ENCODE results near the gene GPRIN3.
"Not testable (repeated sequence)": the region's sequence is repeated elsewhere in the genome, so short reads cannot be mapped to it uniquely, and the experiment has no call there.

Gene GPRIN3

DNA sequence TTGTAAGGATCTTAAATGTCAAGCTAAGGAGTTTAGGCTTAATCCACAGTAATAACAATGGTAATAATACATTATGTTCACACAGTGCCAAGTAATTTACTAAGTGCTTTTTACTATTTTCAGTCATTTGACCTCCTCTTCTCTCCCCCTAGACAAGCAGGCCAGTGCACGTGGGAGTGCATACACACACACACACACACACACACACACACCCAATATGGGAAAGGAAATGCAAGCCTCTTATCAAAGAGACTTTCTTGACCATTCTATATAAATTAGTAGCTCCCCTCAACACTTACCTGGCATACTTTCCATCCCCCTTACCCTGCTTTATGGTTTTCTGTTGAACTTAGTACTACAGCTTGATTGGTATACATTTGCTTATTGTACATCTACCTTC is 3.8 kb upstream of the GPRIN3 start:
- no peak for DNase-seq

GRCh38 chr4:89309154-89309553 is 1.6 kb upstream of the GPRIN3 start:
- DNase-seq = not testable (repeated sequence)

GRCh38 chr4:89308161-89308500 is 531 bp upstream of the GPRIN3 start:
- DNase-seq = no peak

DNA sequence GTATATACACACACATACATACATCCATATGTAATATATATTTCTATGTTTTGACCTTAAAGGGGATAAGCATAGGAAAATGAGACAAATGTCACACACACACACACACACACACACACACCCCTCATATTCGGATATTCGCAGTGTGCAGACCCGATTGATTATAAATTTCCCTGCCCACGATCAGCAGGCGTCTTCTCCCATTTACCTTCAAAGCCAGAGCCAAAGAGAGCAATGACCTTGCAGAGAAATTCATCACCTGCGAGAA is 488 bp downstream of the GPRIN3 start:
- DNase-seq = no peak

DNA sequence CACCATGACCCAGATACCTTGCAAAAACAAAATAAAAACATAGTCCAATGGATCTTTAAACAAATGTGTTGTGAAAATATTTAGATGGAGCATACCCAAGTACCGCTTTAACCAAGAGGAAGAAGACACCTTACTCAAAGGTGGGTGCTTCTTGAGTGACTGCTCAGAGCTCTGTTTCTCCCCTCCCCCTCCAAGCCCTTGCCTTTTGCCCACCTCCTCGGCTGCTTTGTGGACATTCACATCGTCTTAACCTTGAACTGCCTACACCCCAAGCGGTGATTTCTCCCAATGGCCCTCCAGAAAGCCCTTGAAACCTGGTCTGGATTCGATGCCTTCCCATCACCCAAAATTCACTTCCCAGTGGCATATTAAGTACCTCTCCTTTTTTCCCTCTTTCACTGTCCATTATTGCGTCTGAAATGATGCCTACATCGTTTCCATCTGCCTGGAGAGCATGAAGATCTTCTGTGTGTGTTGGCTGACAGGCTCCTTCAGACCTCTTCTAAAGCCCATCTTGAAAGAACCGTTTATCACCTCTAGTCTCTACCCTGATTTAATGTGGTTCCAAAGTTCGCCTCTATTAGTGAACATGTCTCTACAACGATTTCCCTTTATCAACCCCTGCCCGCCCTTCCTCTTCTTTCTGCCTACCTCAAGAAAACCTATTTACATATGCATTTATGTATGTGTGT is 968 bp downstream of the GPRIN3 start:
- peak; percentile 52 for DNase-seq

- peak; percentile 80 for DNase-seq
Observed at GRCh38 chr4:89305712-89306437, 1.7 kb downstream of the GPRIN3 start.

DNA sequence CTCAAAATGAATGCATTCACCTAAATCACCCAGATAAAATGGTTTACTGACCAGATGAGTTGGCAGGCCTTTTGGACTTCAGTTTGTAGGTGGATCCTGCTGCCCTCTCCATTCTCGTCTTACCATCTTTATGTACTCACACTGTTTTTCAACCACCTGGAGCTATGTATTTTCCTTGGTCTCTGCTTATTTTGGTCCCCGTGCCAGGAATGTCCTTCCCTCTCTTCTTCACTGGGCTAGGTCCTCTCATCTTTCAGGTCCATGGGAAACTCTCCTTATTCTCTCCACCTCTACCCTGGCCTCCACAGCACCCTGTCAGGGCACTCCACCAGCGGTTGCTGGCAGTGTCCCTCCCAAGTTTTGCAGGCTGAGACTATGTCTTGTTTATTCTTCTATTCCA is 2.6 kb downstream of the GPRIN3 start:
- DNase-seq = no peak

DNA sequence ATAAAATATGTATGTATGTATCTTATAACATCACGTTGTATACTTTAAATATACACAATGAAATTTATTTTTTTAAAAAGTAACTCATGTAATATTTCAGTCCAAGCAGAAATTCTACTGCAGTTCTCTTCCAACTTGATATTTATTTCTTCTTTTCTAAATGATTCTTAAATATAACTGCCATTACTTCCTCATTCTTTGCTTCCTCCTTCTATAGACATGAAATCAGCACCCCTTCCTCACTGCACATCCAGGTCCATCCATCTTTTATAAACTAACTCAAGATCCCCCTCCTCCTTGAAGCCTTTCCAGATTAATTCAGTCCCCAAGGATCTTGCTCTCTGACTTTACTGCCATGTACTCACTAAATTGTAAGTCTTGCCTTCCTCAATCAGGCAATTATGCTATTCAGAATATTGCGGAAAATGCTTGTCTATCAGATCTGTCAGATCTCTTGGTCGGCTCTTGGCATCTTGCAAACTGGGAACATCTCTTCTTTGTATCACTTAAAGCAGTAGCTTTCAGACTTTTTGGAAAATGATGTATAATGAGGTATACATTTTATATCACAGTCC is 3.7 kb downstream of the GPRIN3 start:
- no peak for DNase-seq

GRCh38 chr4:89303177-89303576 is 4.4 kb downstream of the GPRIN3 start:
- DNase-seq = peak; percentile 89

- DNase-seq = no peak
Observed at GRCh38 chr4:89301902-89302301, 5.7 kb downstream of the GPRIN3 start.

- DNase-seq = no peak
Observed at GRCh38 chr4:89301003-89301402, 6.6 kb downstream of the GPRIN3 start.

DNA sequence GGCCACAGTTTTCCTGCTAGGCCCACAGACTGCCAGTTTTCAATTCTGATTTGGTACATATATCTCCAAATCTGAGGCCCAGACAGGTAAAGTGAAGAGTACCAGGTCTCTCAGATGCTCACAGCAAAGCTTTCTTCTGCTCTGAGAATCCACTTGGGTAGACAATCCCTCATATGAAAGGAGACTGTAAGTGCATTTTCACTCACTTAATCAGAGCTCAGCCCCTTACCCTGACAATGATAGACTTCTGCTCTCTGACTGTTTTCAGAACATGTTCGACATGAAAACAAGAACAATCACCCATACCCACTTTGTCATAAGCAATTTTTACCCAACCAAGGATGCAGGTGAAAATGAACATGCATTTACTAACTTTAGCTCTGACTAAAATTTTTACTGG is 7.1 kb downstream of the GPRIN3 start:
- DNase-seq = peak; percentile 55

- no peak for DNase-seq
Observed at GRCh38 chr4:89300060-89300459, 7.5 kb downstream of the GPRIN3 start.

DNA sequence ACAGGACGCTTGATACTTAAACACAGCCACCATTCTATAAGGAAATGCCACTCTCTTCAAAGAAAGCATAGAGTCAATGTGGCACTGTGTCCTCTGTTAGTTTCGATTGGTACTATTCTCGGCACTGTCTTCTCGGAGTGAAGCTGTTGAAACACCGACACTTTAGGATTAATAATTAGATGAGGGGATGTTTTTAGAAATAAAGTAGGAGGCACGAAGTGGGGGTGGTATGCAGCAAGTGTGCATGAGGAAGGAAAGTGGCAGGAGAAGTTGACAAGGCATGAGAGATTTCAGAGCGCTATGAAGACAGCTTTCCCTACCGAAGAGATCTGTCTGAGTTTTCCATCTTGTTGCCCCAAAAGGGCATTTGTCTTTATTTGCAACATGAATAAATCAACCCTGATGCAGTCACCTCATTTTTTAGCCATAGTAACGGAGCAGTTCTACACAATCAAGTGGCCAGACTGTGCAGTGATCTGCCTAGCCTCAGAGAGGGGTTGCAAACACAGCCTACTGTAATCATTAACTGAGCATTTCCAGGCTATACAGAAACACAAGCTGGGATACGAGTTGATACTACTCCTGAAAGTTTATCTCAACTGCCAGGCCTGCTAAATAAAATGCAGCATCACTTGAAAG is 8.3 kb downstream of the GPRIN3 start:
- peak; percentile 64 for DNase-seq

DNA sequence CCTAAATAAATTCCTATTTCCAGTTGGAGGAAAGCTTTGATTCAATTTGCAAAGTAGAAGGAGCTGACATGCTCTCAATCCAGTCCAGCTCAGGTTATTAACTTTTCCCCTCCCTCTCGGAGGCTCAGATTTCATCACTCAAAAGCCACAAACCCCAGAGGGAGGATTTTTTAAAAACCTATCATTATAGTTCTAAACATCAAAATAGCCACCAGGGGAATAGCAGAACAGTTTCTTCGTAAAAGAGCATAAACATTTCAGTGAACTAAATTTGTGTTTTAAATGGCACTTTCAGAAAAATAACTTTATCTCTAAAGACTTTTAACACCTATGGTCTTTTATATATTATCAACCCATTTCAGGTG is 8.8 kb downstream of the GPRIN3 start:
- peak; percentile 76 for DNase-seq

- peak; percentile 78 for DNase-seq
Observed at GRCh38 chr4:89298155-89298554, 9.4 kb downstream of the GPRIN3 start.

- DNase-seq = no peak
Observed at GRCh38 chr4:89296896-89297295, 10.7 kb downstream of the GPRIN3 start.

GRCh38 chr4:89296399-89296798 is 11.2 kb downstream of the GPRIN3 start:
- DNase-seq = no peak

- DNase-seq = peak; percentile 83
Observed at GRCh38 chr4:89295415-89295927, 12.1 kb downstream of the GPRIN3 start.

GRCh38 chr4:89294573-89295269 is 12.9 kb downstream of the GPRIN3 start:
- DNase-seq = peak; percentile 84

- peak; percentile 56 for DNase-seq
Observed at GRCh38 chr4:89293299-89293698, 14.3 kb downstream of the GPRIN3 start.

GRCh38 chr4:89290727-89291516 is 16.7 kb downstream of the GPRIN3 start:
- DNase-seq = no peak

- DNase-seq = no peak
Observed at GRCh38 chr4:89289312-89289711, 18.3 kb downstream of the GPRIN3 start.

Data from activated CD4-positive, alpha-beta T cell treated with anti-CD3 and anti-CD28 coated beads, Interleukin-2, Interleukin-6, amounts not matched to agents 100 ng/mL and 50 ng/mL, durations not matched to agents 16 hours and 8 hours (primary cell).